Measurements from ENCODE around the gene KLHL26. TPM values are rescaled to one million over a fixed set of nuclear protein-coding genes. Genes with fewer than 3 reads are reported as not detected.
"Not testable (repeated sequence)": the region's sequence is repeated elsewhere in the genome, so short reads cannot be mapped to it uniquely, and the experiment has no call there.

KLHL26 gene
- total RNA-seq, 1 experiment from 2014 or later, result 7.0 TPM

- DNase-seq (ENCODE audit: low read depth), result no peak
Measured at GRCh38 chr19:18666317-18666716, 29.5 kb downstream of the KLHL26 start.

GRCh38 chr19:18666784-18667183, 30.0 kb downstream of the KLHL26 start:
- DNase-seq (ENCODE audit: low read depth), result no peak

DNA sequence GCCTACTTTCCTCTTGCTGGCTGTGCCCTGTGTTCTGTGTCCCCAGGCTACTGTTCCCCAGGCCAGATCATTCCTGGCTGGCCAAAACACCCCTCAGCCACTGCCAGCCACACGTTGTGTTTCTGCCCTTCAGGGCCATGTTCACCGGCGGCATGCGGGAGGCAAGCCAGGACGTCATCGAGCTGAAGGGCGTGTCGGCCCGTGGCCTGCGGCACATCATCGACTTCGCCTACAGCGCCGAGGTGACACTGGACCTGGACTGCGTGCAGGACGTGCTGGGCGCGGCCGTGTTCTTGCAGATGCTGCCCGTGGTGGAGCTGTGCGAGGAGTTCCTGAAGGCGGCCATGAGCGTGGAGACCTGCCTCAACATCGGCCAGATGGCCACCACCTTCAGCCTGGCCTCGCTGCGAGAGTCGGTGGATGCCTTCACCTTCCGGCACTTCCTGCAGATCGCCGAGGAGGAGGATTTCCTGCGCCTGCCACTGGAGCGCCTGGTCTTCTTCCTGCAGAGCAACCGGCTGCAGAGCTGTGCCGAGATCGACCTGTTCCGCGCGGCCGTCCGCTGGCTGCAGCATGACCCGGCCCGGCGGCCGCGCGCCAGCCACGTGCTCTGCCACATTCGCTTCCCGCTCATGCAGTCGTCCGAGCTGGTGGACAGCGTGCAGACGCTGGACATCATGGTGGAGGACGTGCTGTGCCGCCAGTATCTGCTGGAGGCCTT, 30.9 kb downstream of the KLHL26 start:
- DNase-seq (ENCODE audit: low read depth), result no peak

DNA sequence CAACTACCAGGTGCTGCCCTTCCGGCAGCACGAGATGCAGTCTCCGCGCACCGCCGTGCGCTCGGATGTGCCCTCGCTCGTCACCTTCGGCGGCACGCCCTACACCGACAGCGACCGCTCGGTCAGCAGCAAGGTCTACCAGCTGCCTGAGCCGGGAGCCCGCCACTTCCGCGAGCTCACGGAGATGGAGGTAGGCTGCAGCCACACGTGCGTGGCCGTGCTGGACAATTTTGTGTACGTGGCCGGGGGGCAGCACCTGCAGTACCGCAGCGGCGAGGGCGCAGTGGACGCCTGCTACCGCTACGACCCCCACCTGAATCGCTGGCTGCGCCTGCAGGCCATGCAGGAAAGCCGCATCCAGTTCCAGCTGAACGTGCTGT, 31.4 kb downstream of the KLHL26 start:
- DNase-seq (ENCODE audit: low read depth), result no peak

GRCh38 chr19:18668744-18669523, 32.1 kb downstream of the KLHL26 start:
- DNase-seq (ENCODE audit: low read depth), result no peak

GRCh38 chr19:18669524-18669817, 32.6 kb downstream of the KLHL26 start:
- DNase-seq (ENCODE audit: low read depth), result peak; percentile 34

GRCh38 chr19:18669883-18670282, 33.1 kb downstream of the KLHL26 start:
- no peak for DNase-seq (ENCODE audit: low read depth)

DNA sequence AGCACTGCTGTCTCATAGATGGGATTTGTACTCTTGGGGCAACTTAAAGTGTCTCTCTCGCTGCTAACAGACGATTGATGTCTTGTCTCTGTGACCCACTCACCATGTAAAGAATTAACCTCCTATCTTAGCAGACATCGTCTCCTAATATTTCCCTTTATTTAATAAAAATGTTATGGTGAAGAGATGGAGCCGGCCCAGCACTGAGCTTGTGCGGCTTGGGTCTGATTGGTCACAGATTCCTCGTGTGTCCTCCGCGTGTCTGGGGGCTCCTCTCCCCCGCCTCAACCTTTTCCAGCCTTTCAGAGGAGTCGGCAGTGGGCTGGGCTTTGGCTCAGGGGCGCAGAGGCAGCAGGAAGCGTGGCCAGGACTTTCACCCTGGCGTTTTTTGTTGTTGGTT, 33.5 kb downstream of the KLHL26 start:
- no peak for DNase-seq (ENCODE audit: low read depth)

DNA sequence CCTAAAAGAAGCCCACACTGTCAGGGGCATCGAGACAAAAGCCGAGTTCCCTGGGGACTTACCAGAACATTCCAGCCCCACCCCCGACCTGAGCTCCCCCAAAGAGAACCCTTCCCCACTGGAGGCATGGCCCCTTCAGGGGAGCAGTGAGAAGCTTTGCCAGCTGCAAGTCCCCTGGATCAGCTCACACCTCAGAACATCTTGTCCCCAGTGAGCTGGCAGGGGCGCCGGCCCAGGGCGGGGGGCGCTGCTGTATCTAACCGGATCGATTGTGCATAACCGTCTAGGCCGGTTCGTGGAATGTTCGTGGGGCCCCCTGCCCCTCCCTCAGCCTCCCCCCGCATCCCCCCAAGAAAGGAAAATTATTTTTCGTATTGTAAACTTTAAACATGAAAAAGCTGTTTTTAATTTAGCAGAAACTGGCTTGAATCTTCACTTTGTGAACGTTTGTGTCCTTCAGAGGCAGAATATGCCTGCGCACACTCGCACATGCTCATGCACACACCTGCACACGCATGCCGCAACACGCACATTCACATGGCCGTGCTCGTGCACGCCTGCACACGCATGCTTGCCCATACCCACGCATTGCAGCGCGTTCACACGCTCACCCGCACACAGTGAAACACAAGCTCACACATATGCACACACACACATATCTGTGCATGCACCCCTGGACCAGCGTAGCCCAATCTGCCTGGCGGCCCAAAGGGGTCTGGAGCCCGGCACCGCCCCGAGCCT, 34.6 kb downstream of the KLHL26 start:
- DNase-seq (ENCODE audit: low read depth), result no peak

- DNase-seq (ENCODE audit: low read depth), result no peak
Measured at GRCh38 chr19:18672044-18672451, 35.2 kb downstream of the KLHL26 start.

DNA sequence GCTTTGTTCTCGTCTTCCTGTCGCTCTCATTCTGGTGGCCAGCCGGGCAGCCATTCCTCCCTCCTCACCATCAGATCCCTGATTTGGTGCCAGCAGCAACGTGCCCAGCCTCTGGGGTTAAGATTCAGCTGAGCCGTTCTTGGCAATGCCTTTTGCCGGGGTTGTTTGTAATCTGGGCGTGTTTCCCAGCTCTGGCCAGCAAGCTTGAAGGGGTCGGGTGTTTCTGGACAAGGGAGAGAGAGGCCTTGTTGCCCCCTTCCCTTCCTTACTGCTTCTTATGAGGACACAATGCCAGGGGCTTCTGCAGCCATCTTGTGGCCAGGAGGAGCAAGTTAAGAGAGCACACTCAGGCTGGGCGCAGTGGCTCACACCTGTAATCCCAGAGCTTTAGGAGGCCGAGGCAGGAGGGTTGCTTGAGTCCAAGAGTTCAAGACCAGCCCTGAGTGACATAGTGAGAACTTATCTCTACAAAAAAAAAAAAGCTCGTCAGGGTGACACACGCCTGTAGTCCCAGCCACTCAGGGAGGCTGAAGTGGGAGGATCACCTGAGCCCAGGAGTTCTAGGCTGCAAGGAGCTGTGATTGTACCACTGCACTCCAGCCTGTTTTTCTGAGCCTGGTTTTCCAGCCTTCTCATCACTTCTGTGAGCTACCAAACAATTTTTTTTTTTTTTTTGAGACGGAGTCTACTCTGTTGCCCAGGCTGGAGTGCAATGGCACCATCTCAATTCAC, 35.9 kb downstream of the KLHL26 start:
- DNase-seq (ENCODE audit: low read depth), result peak; percentile 33

DNA sequence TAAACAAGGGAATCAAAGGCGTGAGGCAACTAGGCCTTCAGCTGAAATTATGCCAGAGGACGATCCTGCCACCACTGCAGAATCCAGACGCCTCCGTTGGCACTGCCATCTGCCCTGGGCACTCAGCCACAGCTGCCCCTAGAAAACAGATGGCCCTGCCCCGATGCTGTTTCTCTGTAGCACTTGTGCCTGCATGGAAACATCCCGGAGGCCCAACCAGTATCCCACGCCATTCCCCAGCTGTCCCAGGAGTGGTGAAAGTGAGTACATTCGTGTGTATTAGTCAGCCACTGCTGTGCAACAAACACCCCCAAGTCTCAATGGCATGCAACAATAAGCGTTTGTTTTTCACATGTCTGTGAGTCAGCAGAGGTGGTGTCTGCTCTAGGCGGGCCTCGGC, 37.8 kb downstream of the KLHL26 start:
- DNase-seq (ENCODE audit: low read depth), result no peak

DNA sequence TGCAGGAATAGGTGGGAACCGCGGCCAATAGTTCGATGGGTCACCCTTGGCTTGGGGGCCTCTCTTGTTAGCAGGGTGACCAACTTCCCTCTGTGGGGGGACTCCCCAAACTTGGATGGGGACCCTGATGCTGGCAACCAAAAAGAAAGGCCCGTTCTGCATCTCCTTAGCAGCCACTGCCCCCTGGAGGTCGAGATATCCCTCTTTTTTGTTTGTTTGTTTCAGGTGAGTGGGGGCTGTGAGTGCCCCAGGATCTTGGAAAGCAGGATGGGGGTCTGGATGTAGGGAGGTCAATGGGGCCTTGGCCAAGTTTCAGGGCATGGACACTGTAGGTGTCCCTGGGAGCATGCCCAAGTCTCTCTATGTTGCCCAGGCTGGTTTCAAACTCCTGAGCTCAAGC, 39.0 kb downstream of the KLHL26 start:
- no peak for DNase-seq (ENCODE audit: low read depth)

GRCh38 chr19:18676692-18677091, 39.9 kb downstream of the KLHL26 start:
- DNase-seq (ENCODE audit: low read depth), result no peak

DNA sequence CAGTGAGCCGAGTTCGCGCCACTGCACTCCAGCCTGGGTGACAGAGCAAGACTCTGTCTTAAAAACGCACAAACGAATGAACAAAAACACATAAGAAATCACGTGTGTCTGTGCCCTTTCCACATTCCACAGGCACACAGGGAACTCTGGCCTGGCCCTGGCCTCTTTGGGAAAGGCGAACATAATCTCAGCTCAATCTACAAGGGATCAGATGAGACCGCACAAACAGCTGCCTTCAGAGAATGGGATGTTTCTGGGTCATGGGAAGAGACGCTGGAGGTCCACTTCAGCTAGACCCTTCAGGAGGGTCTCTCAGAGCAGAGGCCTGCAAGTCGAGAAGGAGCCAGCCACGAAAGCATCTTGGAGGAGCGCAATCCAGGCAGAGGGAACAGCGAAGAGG, 40.3 kb downstream of the KLHL26 start:
- DNase-seq (ENCODE audit: low read depth), result no peak

GRCh38 chr19:18680148-18680547, 43.3 kb downstream of the KLHL26 start:
- DNase-seq (ENCODE audit: low read depth), result not testable (repeated sequence)

- no peak for DNase-seq (ENCODE audit: low read depth)
Measured at GRCh38 chr19:18682807-18683108, 45.9 kb downstream of the KLHL26 start.

- peak; percentile 96 for DNase-seq (ENCODE audit: low read depth)
Measured at GRCh38 chr19:18683109-18683957, 46.5 kb downstream of the KLHL26 start, which contains the start of gene CRTC1. Gene CRTC1 (plus strand): TSS chr19:18683680. CDS start chr19:18683703, 23 bp downstream.

DNA sequence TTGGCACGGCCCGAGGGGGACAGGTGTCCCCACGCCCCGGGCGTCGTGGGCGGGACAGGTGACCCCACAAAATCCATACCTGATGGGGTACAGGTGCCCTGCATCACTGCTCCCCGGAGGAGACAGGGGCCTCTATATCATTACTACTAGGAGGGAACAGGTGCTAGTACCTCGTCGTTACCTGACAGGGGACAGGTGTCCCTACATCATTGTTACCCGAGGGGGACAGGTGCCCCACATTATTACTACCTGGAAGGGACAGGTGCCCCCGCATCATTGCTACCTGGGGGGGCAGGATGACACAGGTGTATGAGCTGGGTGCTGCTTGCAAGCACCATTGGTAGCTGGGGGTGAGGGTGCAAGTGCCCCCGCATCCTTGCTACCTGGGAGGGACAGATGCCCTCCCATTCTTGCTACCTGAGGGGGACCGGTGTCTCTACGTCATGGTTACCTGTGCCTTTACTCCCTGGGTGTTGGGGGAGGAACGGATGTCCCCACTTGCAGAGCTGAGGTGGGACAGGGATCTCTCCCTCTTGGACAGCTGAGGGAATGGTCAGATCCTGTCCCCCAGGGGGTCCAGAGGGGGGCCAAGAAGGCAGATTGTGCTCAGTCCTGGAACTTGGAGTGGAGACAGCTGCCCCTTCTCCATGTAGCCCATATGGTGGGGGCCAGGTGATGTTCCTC, 47.3 kb downstream of the KLHL26 start:
- DNase-seq (ENCODE audit: low read depth), result no peak

DNA sequence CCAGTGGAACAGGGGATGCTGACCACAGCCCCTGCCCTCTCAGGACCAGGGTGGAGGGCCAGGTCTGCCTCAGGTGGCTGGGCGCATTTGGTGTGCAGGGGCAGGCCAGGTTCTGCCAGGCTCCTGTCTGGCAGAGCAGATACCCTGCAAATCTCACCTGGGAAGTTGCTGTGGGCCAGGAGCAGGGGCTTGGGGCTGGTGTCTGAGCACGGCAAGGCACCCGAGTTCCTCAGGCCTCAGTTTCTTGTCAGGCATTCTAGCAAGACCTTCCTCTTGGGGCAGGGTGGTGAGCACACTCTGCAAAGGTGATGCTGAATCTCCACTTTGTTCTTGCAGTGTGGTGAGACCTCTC, 47.8 kb downstream of the KLHL26 start:
- DNase-seq (ENCODE audit: low read depth), result no peak
